Left cardiac atrium (tissue), 4 donors: ENCODE measurements around the gene DDX10. TPM values are rescaled to one million over a fixed set of nuclear protein-coding genes. Genes with fewer than 3 reads are reported as not detected.
"Not testable (repeated sequence)": the region's sequence is repeated elsewhere in the genome, so short reads cannot be mapped to it uniquely, and the experiment has no call there.

Experiments
- ATAC-seq, 2 donors: fragments of 200-7000 bp; cut with Tn5 transposase; one replicate each; pipeline ENCODE4 v1.9.1; 2020; ENCODE audit warnings: mild to moderate bottlenecking in 2 of 2, moderate library complexity in 2 of 2
- DNase-seq: peaks from one replicate; pipeline ENCODE4 v3.0.0-alpha.2; 2020
- intact Hi-C, 2 donors: fragments of 100-400 bp; cut with DNase I; formaldehyde crosslinking; loops; one replicate each; pipeline versions ENCODE4 v1.14.1 to v1.15.1; 2022 to 2023
- total RNA-seq, 2 donors: library from RNA; stranded (reverse); fragmentation: NEBNext Ultra II Directional; extraction: Animal tissue kit (Norgen Biotek cat#: 25700); gene quantifications; one replicate each; pipeline ENCODE4 v1.2.1, GENCODE V29; 2021
- donor health status: DM: no; HTN: yes; CAD: no.
- donor health status: DM: no; HTN: yes; CAD: no; lungs with severe emphysema.
- donor health status: DM: yes; HTN: yes; CAD: no.
- donor health status: Dilated cardiomyopathy.

The DDX10 gene
- total RNA-seq, 2 donors from 2014 or later: 13.5 to 19.8 TPM

DNA sequence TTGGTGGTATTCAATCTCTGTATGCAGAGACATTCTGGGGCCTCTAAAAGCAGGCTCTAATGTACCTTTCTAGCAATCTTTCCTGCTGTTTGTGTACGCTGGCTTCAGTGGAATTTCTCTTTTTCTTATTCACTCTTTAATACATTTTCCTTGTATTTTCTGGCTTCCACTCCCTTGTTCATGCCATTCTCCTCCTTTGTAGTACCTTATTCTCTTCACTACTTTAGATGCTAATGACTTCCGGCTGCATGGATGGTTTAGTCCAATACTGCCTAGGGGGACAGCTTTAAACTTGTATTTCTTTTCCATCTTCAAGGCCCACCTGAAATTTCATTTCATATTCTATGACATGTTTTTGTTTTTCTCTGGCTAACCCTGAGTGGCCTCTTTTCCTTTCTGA, 40.2 kb downstream of the DDX10 start:
- DNase-seq (no peak), ATAC-seq (no peak)
- intact Hi-C loops: loop anchor here (10.0 kb wide), 2 partner anchors 990 to 1160 kb away; no protein-coding TSS in a partner anchor

DNA sequence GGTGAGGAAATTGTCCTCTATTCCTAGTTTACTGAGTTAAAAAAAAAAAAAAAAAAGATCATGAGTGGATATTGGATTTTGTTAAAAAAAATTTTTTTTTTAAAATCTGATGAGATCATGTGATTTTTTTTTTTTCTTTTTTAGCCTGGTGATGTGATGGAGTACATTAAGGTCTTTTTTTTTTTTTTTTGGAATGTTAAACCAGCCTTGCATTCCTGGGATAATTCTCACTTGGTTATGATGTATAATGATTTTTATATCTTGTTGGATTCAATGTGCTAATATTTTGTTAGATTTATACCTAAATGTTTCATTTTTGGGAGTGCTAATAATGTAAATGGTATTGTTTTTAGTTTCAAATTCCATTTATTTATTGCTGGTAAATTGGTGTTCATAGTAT, 43.3 kb downstream of the DDX10 start:
- no peak for ATAC-seq
- intact Hi-C loops: loop anchor here (10.0 kb wide), 2 partner anchors 987 to 1157 kb away; no protein-coding TSS in a partner anchor

DNA sequence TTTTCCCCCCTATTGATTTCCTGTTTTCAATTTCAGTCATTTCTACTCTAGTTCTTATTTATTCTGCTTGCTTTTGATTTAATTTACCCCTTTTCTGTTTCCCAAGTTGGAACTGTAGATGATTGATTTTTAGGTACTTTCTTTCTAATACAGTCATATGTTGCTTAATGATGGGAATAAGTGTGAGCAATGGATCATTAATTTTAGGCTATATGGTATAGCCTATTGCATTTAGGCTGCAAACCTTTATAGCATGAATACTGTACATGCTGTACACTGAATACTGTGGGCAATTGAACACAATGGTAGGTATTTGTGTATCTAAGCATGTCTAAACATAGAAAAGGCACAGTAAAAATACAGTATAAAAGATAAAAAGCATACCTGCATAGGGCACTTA, 44.9 kb downstream of the DDX10 start:
- DNase-seq (no peak), ATAC-seq (no peak)
- intact Hi-C loops: loop anchor here (10.0 kb wide), 2 partner anchors 985 to 1155 kb away; no protein-coding TSS in a partner anchor

More for the DNA sequence above, 43.3 kb downstream of the DDX10 start:
- DNase-seq: no peak

DNA sequence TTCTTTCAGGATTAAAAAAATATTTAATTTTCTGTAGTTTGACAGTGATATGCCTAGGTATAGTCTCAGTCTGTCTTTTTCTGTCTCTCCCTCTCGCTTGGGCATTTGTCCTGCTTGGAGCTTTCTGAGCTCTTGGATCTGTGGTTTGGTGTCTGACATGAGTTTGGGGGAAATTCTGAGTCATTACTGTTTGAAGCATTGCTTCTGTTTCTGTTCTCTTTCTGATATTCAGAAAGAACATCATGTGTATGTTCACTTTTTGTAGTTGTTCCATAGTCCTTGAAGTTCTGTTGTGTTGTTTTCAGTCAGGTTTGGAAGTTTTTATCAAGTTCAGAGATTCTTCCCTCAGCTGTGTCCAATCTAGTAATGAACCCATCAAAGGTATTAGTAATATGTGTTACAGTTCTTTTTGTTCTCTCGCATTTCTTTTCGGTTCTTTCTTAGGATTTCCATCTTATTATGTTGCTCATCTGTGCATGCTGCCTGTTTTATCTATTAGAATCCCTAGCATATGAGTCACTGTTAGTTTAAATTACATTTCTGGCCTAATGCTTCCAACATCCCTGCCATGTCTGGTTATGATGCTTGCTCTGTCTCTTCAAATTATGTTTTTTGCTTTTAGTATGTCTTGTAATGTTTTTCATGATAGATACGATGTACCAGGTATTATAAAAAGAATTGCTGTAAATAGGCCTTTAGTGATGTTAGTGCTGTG, 48.4 kb downstream of the DDX10 start:
- intact Hi-C loops: no loop called here
- no peak for DNase-seq
- no peak for ATAC-seq

DNA sequence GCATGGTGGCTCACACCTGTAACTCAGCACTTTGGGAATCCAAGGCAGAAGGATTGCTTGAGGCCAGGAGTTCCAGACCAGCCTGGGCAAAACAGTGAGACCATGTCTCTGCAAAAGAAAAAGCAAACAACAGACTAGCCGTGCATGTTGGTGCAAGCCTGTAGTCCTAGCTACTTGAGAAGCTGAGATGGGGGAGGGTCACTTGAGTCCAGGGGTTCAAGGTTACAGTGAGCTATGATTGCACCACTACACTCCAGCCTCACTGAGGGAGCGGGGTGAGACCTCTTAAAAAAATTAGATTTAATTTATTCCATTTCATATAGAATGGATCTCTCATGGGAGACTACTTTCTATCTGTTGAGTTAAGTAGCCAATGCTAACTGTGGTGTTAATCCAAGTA, 50.4 kb downstream of the DDX10 start:
- ATAC-seq (no peak), DNase-seq (no peak)
- intact Hi-C loops: no loop called here

DNA sequence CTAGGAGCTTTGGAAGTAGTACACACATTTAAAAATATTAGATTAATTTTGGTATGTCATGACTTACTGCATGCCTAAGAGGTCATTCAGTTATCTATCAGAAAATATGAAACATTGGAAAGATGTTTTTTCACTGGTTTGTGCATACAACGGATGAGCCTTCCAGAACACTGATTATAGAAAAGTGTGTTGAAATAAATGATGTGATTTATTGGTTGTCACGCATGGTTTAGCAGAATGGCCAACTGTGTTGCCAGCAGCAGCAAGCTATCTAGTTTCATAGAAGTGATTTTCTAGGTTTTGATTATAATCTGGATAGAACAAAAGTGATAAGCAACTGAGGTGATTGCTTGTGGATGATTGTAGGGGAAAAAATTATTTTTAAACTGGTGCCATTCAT, 53.6 kb downstream of the DDX10 start:
- intact Hi-C loops: no loop called here
- DNase-seq: no peak
- no peak for ATAC-seq

DNA sequence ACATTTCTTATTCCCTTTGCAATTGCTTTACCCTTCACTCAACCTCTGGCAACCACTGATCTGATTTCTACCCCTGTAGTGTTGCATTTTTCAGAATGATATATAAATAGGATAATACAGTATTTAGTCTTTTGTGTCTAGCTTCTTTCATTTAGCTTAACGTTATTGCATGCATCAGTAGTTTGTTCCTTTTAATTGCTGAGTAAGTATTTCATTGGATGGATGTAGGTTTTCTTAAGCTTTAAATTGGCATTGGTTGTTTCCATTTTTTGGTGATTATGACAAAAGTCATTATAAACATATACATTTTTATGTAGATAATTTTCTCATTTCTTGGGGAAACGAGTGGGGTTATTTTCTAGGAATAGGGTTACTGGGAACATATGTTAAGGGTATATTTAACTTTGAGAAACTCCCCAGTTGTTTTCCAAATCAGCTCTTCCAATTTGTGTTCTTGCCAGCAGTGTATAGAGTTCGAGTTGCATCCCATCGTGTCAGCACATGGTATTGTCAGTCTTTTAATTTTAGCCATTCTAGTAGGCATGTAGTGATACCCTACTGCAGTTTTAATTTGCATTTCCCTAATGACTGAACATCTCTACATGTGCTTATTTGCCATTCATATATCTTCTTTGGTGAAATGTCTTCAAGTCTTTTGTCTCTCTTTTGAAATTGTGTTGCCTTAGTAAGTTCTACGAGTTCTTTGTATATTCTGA, 60.3 kb downstream of the DDX10 start:
- intact Hi-C loops: no loop called here

DNA sequence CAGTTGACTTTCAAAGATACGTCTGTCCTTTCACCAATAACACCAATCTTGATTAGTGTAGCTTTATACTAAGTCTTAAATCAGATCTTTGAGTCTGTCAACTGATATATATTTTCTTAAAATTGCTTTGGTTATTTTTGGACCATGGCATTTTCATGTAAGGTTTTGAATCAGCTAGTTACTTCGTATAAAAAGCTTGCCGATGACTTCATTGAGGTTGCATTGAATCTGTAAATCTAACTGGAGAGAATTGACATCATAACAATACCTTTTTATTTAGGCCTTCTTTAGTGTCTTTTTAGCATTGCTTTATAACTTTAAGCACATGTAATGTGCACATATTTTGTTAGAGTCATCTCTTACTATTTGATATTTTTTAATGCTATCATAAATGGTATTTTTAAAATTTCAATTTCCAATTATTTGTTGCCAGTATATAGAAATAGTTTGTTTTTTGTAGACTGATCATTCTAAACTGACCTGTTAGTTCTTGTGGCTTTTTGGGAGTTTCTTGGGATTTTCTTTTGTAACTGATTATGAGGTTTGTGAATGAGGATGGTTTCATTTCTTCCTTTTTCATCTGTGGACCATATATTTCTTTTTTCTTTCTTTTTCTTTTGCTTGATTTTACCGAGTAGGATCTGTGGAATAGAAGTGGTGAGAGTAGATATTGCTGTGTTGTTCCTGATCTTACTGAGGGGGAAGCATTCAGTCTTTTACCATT, 61.4 kb downstream of the DDX10 start:
- intact Hi-C loops: no loop called here
- DNase-seq (no peak), ATAC-seq (no peak)

More for the DNA sequence above, 60.3 kb downstream of the DDX10 start:
- ATAC-seq (no peak), DNase-seq (no peak)

DNA sequence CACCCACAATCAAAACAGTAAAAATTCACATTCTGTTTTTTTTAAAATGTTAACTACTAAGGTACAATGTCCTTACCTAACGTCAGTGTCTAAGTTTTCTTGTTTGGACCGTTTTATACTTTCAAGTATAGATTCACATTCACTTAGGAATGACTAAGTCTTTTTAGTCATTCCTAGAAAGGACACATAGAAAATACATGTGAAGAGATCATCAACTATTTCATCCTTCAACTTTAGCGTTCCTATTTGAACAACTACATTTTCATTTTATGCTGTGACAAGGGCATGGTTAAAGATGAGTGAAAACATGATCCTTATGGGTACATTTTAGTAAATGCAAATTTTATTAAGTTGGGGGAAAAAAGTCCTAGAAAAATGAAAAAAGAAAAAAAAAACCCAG, 62.8 kb downstream of the DDX10 start:
- intact Hi-C loops: no loop called here
- DNase-seq (no peak), ATAC-seq (no peak)

DNA sequence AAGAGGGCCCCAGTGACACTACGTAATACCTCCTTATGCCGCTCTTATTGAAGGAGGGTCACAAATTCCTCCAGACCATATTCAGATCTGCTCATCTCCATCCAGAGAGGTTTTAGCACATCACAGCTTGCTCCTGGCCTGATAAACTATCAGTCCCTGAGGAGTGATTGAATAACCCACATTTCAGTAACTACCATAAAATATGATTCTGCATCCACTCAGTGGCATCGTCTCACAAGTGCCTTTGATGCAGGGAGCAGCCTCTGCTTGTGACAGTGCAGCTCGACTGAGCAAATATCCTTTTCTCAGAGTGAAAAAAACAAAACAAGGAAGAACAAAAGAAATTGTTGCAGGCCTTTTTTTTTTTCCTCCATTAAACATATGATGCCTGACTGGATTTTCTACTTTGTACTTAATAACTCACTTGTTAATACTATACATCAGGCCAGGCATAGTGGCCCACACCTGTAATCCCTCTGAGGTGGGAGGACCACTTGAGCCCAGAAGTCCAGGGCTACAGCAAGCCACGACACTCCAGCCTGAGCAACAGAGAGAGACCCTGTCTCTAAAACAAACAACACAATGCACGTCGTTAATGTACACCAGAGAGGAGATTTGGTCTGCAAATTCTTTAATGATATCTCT, 64.5 kb downstream of the DDX10 start:
- ATAC-seq: no peak
- no peak for DNase-seq
- intact Hi-C loops: no loop called here

DNA sequence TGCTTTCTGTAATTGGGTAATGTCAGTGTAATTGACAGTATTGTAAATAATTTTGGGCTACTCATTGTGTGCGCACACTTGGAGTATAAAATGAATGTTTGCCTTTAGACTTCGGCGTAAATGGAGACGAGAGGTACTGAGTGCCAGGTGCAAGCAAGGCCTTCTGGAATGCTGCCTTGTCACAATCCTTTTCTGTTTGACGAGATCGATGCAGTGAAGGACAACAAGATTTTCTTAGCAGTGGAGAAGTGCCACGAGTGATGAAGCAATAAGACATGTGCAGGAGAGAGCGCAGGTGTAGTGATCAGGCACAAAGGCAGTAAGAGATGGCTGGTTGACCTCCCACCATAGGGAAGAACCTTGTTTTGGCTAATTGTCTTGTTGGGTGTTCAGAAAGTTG, 67.5 kb downstream of the DDX10 start:
- no peak for ATAC-seq
- intact Hi-C loops: no loop called here

DNA sequence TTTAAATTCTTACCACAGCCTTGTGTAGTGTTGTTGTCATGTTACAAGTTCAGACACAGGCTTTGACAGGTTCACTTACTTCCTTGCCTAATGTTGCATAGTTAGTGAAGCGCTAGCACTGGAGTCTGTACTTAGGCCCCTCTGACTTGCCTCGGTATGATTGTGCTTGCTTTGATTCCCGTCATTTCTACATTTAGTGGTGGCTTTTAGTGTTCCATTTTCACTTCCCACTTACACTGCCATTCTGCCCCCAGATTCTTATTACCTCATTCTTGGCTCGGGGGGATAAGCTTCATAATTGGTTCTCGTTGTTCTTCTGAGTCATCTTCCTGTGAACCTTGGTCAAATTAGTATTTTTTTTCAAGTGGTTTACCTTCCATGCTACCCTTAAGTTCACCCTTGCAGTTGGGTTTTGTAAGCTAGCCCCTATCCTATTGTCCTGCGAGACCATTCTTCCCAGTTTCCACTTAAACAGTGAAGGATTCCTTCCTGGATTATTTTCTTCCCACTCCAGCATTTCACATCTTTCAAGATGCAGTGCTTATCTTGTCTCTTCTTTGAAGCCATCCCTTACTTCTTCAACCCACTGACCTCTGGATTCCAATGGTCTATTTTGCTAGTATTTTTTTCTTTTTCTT, 68.7 kb downstream of the DDX10 start:
- intact Hi-C loops: no loop called here
- peak; percentile 23 to 65 for ATAC-seq
- no peak for DNase-seq

More for the DNA sequence above, 67.5 kb downstream of the DDX10 start:
- no peak for DNase-seq

DNA sequence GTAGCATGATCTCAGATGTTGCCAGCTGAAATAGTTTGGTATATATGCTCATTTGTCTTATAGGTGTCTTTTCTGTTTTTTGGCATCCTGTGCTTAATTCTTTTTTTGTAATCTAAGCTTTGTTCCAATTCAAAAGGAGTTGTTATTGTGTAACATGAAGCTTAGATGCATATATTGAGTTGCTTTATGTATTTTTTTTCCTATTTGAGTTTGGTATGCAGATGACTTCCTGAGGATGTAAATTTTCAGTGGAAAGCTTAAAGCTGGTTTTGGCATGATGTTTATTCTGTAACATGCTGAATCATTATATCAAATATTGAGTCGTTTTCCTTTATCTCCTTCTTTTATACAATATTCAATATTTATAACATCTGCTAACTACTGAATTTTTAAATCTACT, 69.4 kb downstream of the DDX10 start:
- DNase-seq (no peak), ATAC-seq (no peak)
- intact Hi-C loops: no loop called here

DNA sequence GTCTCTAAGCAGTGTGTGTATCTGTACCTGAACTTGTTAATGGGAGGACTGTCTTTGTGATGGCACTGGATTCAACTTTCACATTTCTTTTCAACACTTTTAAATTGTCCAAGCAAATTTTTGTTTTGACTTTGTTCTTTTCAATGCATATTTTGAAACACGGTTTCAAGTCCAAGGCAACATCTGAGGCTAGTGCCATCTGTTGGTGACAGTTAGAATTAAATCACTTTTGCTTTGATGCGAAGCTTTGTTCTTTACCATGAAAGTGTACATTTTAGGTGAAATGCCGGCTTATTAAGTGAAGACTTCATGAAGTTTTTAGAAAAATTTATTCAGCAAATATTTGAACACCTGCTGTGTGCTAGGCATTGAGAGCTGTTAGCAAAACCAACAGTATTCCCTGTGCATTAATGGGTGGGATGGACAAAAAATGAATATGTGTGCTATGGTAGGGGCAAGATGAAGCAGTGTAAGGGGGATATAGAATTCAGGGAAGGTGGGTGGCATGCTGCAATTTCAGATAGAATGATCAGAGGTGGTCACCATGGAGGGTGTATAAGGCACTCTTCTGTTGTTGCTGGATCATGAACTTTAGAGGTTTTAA, 70.2 kb downstream of the DDX10 start:
- intact Hi-C loops: no loop called here
- no peak for ATAC-seq
- DNase-seq: no peak

DNA sequence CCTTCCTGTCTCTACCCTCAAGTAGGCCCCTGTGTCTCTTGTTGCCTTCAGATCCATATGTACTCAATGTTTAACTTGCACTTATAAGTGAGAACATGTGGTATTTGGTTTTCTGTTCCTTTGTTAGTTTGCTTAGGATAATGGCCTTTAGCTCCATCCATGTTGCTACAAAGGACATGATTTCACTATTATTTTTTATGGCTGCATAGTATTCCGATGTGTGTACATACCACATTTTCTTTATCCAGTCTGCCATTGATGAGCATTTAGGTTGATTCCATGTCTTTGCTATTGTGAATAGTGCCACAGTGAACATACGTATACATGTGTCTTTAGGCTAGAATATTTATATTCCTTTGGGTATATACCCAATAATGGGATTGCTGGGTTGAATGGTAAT, 75.3 kb downstream of the DDX10 start:
- ATAC-seq, intact Hi-C loops, DNase-seq: not testable (repeated sequence)

DNA sequence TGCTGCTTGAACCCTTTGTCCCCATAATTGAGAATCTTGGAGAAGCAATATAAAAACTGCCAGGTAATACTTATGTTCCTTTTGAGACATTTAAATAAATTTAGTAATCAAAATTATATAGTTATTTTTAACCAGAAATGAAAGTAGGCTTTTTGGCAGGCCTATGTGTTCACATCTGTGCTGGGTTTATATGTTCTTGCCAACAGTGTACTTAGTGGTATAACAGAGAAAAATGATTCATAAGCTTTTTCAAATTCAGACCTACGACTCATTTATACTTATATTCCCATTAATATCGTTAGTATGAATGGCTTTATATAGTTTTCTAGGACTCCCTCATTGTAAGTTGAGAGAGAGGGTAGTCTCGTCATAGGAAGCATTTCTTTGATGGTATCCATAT, 79.0 kb downstream of the DDX10 start:
- no peak for ATAC-seq
- no peak for DNase-seq
- intact Hi-C loops: no loop called here

DNA sequence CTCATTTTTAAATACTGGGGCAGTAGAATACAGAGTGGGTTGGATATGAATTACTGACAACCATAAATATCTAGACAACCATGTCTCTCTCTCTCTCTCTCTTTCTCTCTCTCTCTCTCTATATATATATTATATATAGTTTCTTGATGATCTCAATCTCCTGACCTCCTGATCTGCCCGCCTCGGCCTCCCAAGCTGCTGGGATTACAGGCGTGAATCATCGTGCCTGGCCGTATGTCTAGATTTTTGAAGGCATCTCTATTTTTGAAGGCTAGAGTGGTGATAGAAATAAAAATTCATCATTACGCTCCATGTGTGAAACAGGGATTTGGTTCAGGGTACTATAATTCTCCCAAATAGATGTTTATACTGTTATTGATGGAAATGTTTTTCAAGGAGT, 84.1 kb downstream of the DDX10 start:
- intact Hi-C loops: no loop called here
- DNase-seq: no peak
- no peak for ATAC-seq

DNA sequence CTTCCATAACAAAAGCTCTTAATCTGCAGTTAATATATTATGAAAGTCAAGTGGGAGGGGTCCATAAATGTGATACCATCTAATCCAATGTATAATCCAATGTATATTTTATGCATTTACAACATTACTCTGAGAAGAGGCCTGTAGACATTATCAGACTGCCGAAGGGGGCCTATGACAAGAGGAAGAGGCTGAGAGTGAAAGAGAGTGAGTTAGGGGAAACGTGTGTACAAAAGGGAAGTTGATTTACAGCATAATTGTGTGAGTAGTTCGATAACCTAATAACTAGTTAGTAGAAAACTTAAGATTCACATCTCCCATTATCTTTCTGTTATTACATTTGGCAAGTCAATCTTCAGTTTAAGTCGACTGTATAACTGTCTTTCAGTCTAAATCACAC, 86.6 kb downstream of the DDX10 start:
- intact Hi-C loops: no loop called here
- DNase-seq (no peak), ATAC-seq (no peak)

DNA sequence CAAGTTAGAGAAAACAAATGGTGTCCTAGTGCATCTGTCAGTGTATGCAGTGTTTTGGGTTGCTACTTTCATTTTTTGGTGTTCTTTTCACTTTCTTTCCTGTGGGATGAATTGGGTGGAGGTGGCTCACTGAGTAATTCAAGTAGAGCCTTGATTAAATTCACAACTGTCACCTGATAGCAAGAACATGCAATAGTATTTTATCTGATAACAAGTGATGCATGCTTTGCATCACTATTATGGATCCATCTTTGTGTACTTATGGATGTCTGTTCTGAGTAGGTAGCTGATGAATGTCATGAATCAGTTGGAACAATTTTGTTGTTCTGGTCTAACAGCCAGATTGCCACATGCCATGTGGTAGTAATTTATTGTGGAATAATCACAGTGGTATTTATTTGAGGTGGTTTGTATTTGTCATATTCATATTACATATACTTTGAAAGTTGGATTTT, 87.5 kb downstream of the DDX10 start:
- DNase-seq (no peak), ATAC-seq (no peak)
- intact Hi-C loops: no loop called here
